A549 (cell line): ENCODE results near the gene TOX2. TPM values are rescaled to one million over a fixed set of nuclear protein-coding genes. Genes with fewer than 3 reads are reported as not detected.

Source experiments
- ATAC-seq, 2 experiments: fragments of 200-7000 bp in 1 of 2; fragments of >200 bp in 1 of 2; cut with Nextera tagmentation in 1 of 2; cut with Tn5 transposase in 1 of 2; 3 replicates each; pipeline versions ENCODE4 v1.8.0 to v1.9.1; 2018 to 2020; ENCODE audit warnings: mild to moderate bottlenecking in 1 of 2, moderate library complexity in 1 of 2
- CTCF ChIA-PET: fragments of 300-600 bp; sonication (Branson Sonifier 250); formaldehyde crosslinking; extraction: SDS; loops from one replicate; lab custom pipeline; 2021; ENCODE audit warnings: antibody characterized with exemption, inconsistent platforms; lab: Yijun Ruan, JAX
- POLR2A ChIA-PET: fragments of 350-600 bp; formaldehyde crosslinking; extraction: SDS; loops from one replicate; lab custom pipeline; 2021; ENCODE audit warnings: antibody characterized with exemption, inconsistent platforms; lab: Yijun Ruan, JAX
- DNase-seq, 2 experiments: peaks; one replicate each; pipeline versions ENCODE4 v3.0.0 to v3.0.0-alpha.2; 2011 to 2016; ENCODE audit warnings: low read depth in 1 of 2, low spot score in 1 of 2
- FAIRE-seq: peaks from 2 replicates; lab custom pipeline; 2011; peaks lifted over from hg19 to GRCh38; lab: Jason Lieb, UNC
- H3K27ac ChIP-seq, 2 experiments: fragments of >200 bp; sonication (Bioruptor Twin); formaldehyde crosslinking; 3 replicates each; pipeline ENCODE4 v1.5.1; 2016 to 2017
- H3K4me1 ChIP-seq: fragments of >200 bp; sonication (Bioruptor Twin); formaldehyde crosslinking; 3 replicates; pipeline ENCODE4 v1.6.1; 2016
- H3K4me2 ChIP-seq: fragments of >200 bp; sonication (Bioruptor Twin); formaldehyde crosslinking; 3 replicates; pipeline ENCODE4 v1.6.1; 2016
- H3K4me3 ChIP-seq: fragments of >200 bp; sonication (Bioruptor Twin); formaldehyde crosslinking; 3 replicates; pipeline ENCODE4 v1.5.1; 2016
- H3K9me3 ChIP-seq: fragments of >200 bp; sonication (Bioruptor Twin); formaldehyde crosslinking; 3 replicates; pipeline ENCODE4 v1.6.1; 2016
- ATOH8 ChIP-seq: fragments of 250-450 bp; sonication (Bioruptor Pico); IDR thresholded peaks from 2 replicates; pipeline ENCODE4 v1.5.0; 2020; ENCODE audit warnings: low read depth, mild to moderate bottlenecking, moderate library complexity
- BHLHE40 ChIP-seq: IDR thresholded peaks from 2 replicates; pipeline ENCODE4 v1.6.1; 2012; ENCODE audit warnings: low read depth, low read length, inconsistent platforms
- CEBPB ChIP-seq, 2 experiments: fragments of >200 bp in 1 of 2; sonication (Bioruptor Twin) in 1 of 2; formaldehyde crosslinking in 1 of 2; IDR thresholded peaks; 2 replicates each; pipeline ENCODE4 v1.6.1; 2012 to 2016
- CHD2 ChIP-seq: fragments of 150-350 bp; IDR thresholded peaks from 2 replicates; pipeline ENCODE4 v1.6.1; 2014; ENCODE audit warnings: low read length; ENCODE audit not compliant: partially characterized antibody
- CTCF ChIP-seq: fragments of >200 bp; sonication (Bioruptor Twin); formaldehyde crosslinking; IDR thresholded peaks from 3 replicates; pipeline ENCODE4 v1.5.1; 2016
- EHF ChIP-seq: fragments of 250-450 bp; sonication (Bioruptor Pico); IDR thresholded peaks from 2 replicates; pipeline ENCODE4 v1.5.0; 2020; ENCODE audit warnings: mild to moderate bottlenecking
- FOSL2 ChIP-seq, 2 experiments: fragments of 450-650 bp in 1 of 2; fragments of >200 bp in 1 of 2; sonication (Bioruptor Twin) in 1 of 2; formaldehyde crosslinking; IDR thresholded peaks; 2 replicates each; pipeline versions ENCODE4 v1.5.0 to v1.6.1; 2016 to 2020; ENCODE audit warnings: mild to moderate bottlenecking in 1 of 2, moderate library complexity in 1 of 2
- FOXS1 ChIP-seq: fragments of 250-450 bp; sonication (Bioruptor Pico); IDR thresholded peaks from 2 replicates; pipeline ENCODE4 v1.5.0; 2020; ENCODE audit warnings: mild to moderate bottlenecking, moderate library complexity
- GATA3 ChIP-seq: IDR thresholded peaks from 2 replicates; pipeline ENCODE4 v1.6.1; 2012; ENCODE audit warnings: borderline replicate concordance
- HDAC2 ChIP-seq: fragments of 200-600 bp; sonication (generic); IDR thresholded peaks from 2 replicates; pipeline ENCODE4 v1.6.1; 2016
- HEYL ChIP-seq: fragments of 250-450 bp; sonication (Bioruptor Pico); IDR thresholded peaks from 2 replicates; pipeline ENCODE4 v1.8.0; 2021; ENCODE audit warnings: mild to moderate bottlenecking, moderate library complexity
- HOXB13 ChIP-seq: fragments of 250-450 bp; sonication (Bioruptor Pico); IDR thresholded peaks from 2 replicates; pipeline ENCODE4 v1.5.0; 2020; ENCODE audit warnings: low read depth, mild to moderate bottlenecking, moderate library complexity
- JUN ChIP-seq, 2 experiments: fragments of >200 bp; sonication (Bioruptor Twin); formaldehyde crosslinking; IDR thresholded peaks; 2 replicates in 1 of 2; 3 replicates in 1 of 2; pipeline ENCODE4 v1.6.1; 2016 to 2017
- KDM1A ChIP-seq: fragments of 200-600 bp; sonication (generic); IDR thresholded peaks from 2 replicates; pipeline ENCODE4 v1.6.1; 2016; ENCODE audit warnings: low read depth, mild to moderate bottlenecking
- NFE2L2 ChIP-seq: fragments of 150-350 bp; conservative IDR thresholded peaks from 2 replicates; pipeline ENCODE4 v1.6.1; 2014; ENCODE audit warnings: low read length
- POLR2AphosphoS2 ChIP-seq: conservative IDR thresholded peaks from 2 replicates; pipeline ENCODE4 v1.6.1; 2012; ENCODE audit warnings: low read length, improper control_type of control experiment, inconsistent platforms
- RAD21 ChIP-seq, 2 experiments: fragments of >200 bp in 1 of 2; sonication (Bioruptor Twin) in 1 of 2; formaldehyde crosslinking in 1 of 2; IDR thresholded peaks in 1 of 2; conservative IDR thresholded peaks in 1 of 2; 2 replicates in 1 of 2; 3 replicates in 1 of 2; pipeline ENCODE4 v1.6.1; 2012 to 2018; ENCODE audit warnings: inconsistent platforms in 1 of 2
- RARB ChIP-seq: fragments of 250-450 bp; sonication (Bioruptor Pico); IDR thresholded peaks from 2 replicates; pipeline ENCODE4 v1.8.0; 2021; ENCODE audit warnings: mild to moderate bottlenecking, moderate library complexity
- RCOR1 ChIP-seq: fragments of 150-350 bp; IDR thresholded peaks from 2 replicates; pipeline ENCODE4 v1.6.1; 2014; ENCODE audit warnings: antibody characterized with exemption, low read length, low read depth
- SREBF2 ChIP-seq: fragments of 450-650 bp; IDR thresholded peaks from 2 replicates; pipeline ENCODE4 v1.6.1; 2014; ENCODE audit warnings: mild to moderate bottlenecking, moderate library complexity
- TFCP2L1 ChIP-seq: fragments of 250-450 bp; sonication (Bioruptor Pico); IDR thresholded peaks from 2 replicates; pipeline ENCODE4 v1.5.0; 2021; ENCODE audit warnings: mild to moderate bottlenecking
- TP53 ChIP-seq: fragments of 250-450 bp; sonication (Bioruptor Pico); IDR thresholded peaks from 2 replicates; pipeline ENCODE4 v1.5.0; 2021; ENCODE audit warnings: mild to moderate bottlenecking, moderate library complexity
- ZC3H11A ChIP-seq: fragments of 450-650 bp; IDR thresholded peaks from 2 replicates; pipeline ENCODE4 v1.6.1; 2014; ENCODE audit warnings: antibody characterized with exemption, mild to moderate bottlenecking
- WGBS: methylation state at CpG from one replicate; pipeline ENCODE4 v1.1.6; 2017; ENCODE audit errors: missing lambda C conversion rate; 5-methylcytosine and 5-hydroxymethylcytosine counted together
- polyA plus RNA-seq, 4 experiments: library from polyadenylated mRNA; depleted of rRNA in 3 of 4; stranded (reverse); fragments of >200 nt; fragmentation: RNase III in 1 of 4; extraction: RNeasy Plus Mini Kit Qiagen cat#74134 plus additional on column Dnase treatment in 1 of 4; gene quantifications; 2 replicates in 3 of 4; 3 replicates in 1 of 4; pipeline ENCODE4 v1.2.3, GENCODE V29; 2011 to 2017
- TF ChIP-seq, protein P1 (sequence below): fragments of 150-350 bp; IDR thresholded peaks from 2 replicates; pipeline ENCODE4 v1.6.1; 2014; ENCODE audit warnings: low read depth, mild to moderate bottlenecking, low read length

TOX2 gene
- polyA plus RNA-seq, 2 of the 4 experiments (the other 2 are of a cell fraction): 2.5 to 5.3 TPM

DNA sequence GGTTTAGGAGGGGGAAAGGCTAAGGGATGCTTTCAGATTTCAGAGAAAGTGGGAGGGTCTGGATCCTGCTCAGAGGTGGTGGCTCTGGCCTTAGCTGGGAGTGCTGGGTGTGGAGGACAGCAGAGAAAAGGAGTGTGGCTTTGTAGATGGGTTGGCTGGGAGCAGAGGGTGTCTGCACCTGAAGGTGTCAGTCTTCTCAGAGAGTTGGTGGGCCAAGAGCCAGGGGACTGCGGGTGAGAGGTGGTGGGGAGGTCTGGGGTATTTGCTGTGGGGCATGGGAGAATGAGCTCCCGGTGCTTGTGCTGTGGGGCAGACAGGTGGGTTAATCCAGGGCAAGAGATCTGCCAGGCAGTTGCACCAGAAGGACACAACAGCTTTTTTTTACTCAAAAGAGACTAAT lies 67.4 kb downstream of the TOX2 start:
- POLR2A ChIA-PET: interaction anchor here (0.6 kb wide), 1 partner anchor 27 kb away, joined by 4 read pairs; no protein-coding TSS in a partner anchor

DNA sequence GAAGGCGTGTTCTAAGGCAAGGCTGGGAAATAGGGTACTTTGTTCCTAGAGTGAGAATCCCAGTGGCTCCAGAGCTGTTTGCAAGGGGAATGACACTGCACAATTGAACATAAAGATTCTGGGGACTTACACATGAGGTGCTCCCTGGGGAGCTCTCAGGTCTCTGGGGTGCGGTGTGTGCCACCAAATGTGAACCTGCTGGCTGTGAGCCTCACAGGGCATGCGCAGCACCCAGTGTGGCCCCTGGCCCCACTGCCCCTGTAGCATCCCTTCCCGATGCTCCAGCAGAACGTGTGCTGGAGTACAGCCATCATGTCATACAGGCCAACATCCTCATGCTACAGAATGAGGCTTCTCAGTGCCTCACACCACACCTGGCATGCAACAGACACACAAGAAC lies 68.2 kb downstream of the TOX2 start:
- H3K9me3 ChIP-seq: no peaks in the 10 kb centered on the region
- H3K4me2 ChIP-seq: no peak overlapping the region
- ATAC-seq (0 out of 6 replicates have a peak, but pooled peaks of 1 of the 2 experiments have one; percentile 34), FAIRE-seq (no peak), DNase-seq (no peak)
- 0 out of 3 replicates have a peak, but pooled peaks cover 5% of the 10 kb centered on the region for H3K4me1 ChIP-seq
- peak overlapping the region in 1 of 2 experiments; percentile 63; a peak in 3 of 6 replicates for H3K27ac ChIP-seq
- CTCF ChIA-PET: interaction anchor here (0.6 to 2.7 kb wide), 9 partner anchors 9 to 233 kb away, joined by 3 to 13 read pairs (median 4); no protein-coding TSS in a partner anchor
- H3K4me3 ChIP-seq: no peak overlapping the region
- POLR2A ChIA-PET: no interaction called here
- 88% methylated on average over 5 of the region's 5 CpGs for WGBS
- TF ChIP-seq RAD21 (conservative IDR thresholded peaks at IDR 0.05 in 1 of 2, IDR thresholded peaks at IDR 0.05 in 1 of 2) (no peak), NFE2L2 (no peak), JUN (IDR thresholded peaks at IDR 0.05) (no peak), FOXS1 (CRISPR knock-in tag) (no peak), HEYL (CRISPR knock-in tag) (no peak), CHD2 (no peak), HDAC2 (no peak)

More for the DNA sequence above, 67.4 kb downstream of the TOX2 start:
- no peak for TF ChIP-seq TFCP2L1
- no peak for TF ChIP-seq RARB (CRISPR knock-in tag)
- ATAC-seq: no peak
- 0 out of 3 replicates have a peak, but pooled peaks cover 5% of the 10 kb centered on the region for H3K4me1 ChIP-seq
- WGBS: 92% methylated on average over 2 of the region's 2 CpGs
- no peak overlapping the region for H3K4me2 ChIP-seq
- no peak for FAIRE-seq
- no peak for DNase-seq
- CTCF ChIA-PET: interaction anchor here (0.8 to 1.5 kb wide), 5 partner anchors 8 to 222 kb away, joined by 3 to 7 read pairs (median 4); no protein-coding TSS in a partner anchor
- peak overlapping the region in 1 of 2 experiments; percentile 63; a peak in 4 of 6 replicates for H3K27ac ChIP-seq
- no peak overlapping the region for H3K4me3 ChIP-seq
- H3K9me3 ChIP-seq: no peaks in the 10 kb centered on the region

DNA sequence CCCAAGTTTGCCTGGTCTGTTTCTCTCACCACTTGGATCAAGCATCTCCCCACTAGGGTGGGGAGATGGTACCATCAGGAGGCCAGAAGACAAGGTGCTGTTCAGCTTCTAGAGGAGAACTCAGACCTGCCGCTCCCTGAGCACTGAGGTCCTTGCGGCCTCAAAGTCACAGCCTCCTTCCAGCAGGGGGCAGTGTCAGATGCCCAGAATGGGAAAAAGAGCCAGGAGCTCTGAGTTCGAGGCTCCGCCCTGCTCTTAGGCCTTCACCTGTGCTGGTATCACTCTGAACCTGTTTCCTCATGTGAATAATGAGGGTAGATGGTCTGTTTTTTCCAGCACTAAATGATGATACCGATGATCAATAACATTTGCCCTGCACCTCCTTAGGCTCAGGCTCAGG lies 68.7 kb downstream of the TOX2 start:
- H3K27ac ChIP-seq: peak overlapping the region in 1 of 2 experiments; percentile 63; a peak in 1 of 6 replicates

More for the DNA sequence above, 68.7 kb downstream of the TOX2 start:
- Histone ChIP-seq H3K4me2 (no peak overlapping the region), H3K4me1 (peaks cover 5% of the 10 kb centered on the region; the same call in 1 of the 3 replicates), H3K9me3 (no peaks in the 10 kb centered on the region), H3K4me3 (no peak overlapping the region)
- DNase-seq (peak in 1 of 2 experiments; percentile 27), FAIRE-seq (no peak), ATAC-seq (peak in 1 of 2 experiments; percentile 33; a peak in 3 of 6 replicates)
- TF ChIP-seq FOSL2 (IDR thresholded peaks at IDR 0.05) (no peak), FOSL2 (CRISPR knock-in tag; IDR thresholded peaks at IDR 0.05) (no peak), SREBF2 (no peak), RAD21 (conservative IDR thresholded peaks at IDR 0.05 in 1 of 2, IDR thresholded peaks at IDR 0.05 in 1 of 2) (peak in 1 of 2 experiments; percentile 30; a peak in 2 of 5 replicates), ATOH8 (CRISPR knock-in tag) (no peak), RCOR1 (no peak), BHLHE40 (no peak), CEBPB (IDR thresholded peaks at IDR 0.05) (no peak), JUN (IDR thresholded peaks at IDR 0.05) (no peak), HOXB13 (CRISPR knock-in tag) (no peak), KDM1A (no peak), ZC3H11A (no peak), CTCF (peak; percentile 30), POLR2AphosphoS2 (no peak), EHF (no peak), TP53 (no peak), GATA3 (no peak)
- TF ChIP-seq, protein P1, sequence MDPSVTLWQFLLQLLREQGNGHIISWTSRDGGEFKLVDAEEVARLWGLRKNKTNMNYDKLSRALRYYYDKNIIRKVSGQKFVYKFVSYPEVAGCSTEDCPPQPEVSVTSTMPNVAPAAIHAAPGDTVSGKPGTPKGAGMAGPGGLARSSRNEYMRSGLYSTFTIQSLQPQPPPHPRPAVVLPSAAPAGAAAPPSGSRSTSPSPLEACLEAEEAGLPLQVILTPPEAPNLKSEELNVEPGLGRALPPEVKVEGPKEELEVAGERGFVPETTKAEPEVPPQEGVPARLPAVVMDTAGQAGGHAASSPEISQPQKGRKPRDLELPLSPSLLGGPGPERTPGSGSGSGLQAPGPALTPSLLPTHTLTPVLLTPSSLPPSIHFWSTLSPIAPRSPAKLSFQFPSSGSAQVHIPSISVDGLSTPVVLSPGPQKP: no peak
- WGBS: 88% methylated on average over 5 of the region's 5 CpGs
- ChIA-PET CTCF (interaction anchor here (0.6 to 2.7 kb wide), 5 partner anchors 10 to 234 kb away, joined by 3 to 13 read pairs (median 4); no protein-coding TSS in a partner anchor), POLR2A (no interaction called here)
